SKM-1 (cell line): ENCODE data around the gene CEP112.
"Not testable (repeated sequence)": the region's sequence is repeated elsewhere in the genome, so short reads cannot be mapped to it uniquely, and the experiment has no call there.

Experiments used
- DNase-seq: peaks from one replicate; lab custom pipeline; 2025; ENCODE audit not compliant: unreplicated experiment; lab: John Stamatoyannopoulos, UW

The CEP112 gene

DNA sequence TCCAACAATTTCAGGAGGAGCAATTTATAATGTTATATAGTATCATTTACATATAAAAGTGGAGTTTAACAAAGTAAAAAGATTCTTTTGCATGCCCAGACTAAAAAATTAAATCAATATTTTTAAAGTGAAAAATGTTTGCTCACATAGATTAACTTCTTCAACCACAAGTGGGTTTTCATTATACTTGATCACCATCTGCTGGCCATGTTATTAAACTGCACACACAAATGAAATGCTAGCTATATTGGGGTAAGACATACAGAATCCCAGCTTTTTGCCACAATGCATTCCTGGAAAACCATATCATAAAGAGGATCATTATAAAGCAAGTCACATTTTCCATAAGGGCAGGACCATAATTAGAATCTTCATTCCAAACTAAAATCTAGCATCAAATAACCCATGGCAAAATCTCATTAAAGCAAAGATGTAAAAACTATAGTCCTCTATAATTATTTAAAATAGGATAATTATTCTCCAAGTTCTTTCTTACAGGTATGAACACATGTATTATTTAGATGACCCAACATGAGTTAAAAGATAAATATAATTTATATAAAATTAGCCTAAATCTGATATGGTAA, 26.3 kb downstream of the CEP112 start:
- peak; percentile 22 for DNase-seq

GRCh38 chr17:66155055-66155454, 36.9 kb downstream of the CEP112 start:
- not testable (repeated sequence) for DNase-seq

DNA sequence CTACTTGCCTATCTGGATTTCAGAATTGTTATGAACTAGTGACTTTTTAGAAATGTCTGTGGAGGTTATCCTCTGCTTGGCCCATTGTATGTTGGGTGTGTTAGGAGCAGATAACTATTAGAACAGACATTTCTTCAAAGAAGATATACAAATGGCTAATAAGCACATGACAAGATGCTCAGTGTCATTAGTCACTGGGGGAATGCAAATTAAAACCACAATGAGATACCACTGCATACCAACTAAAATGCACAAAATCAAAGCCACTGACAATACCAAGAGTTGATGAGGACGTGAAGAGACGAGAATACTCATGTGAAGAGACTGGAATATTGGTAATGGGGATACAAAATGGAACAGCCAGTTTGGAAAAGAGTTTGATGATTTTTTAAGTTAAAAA, 39.2 kb downstream of the CEP112 start:
- no peak for DNase-seq

- no peak for DNase-seq
Observed at GRCh38 chr17:66150708-66151107, 41.2 kb downstream of the CEP112 start.

- no peak for DNase-seq
Observed at GRCh38 chr17:66149562-66149961, 42.4 kb downstream of the CEP112 start.

GRCh38 chr17:66146394-66146793, 45.5 kb downstream of the CEP112 start:
- DNase-seq: no peak

GRCh38 chr17:66143657-66144282, 48.2 kb downstream of the CEP112 start:
- no peak for DNase-seq

DNA sequence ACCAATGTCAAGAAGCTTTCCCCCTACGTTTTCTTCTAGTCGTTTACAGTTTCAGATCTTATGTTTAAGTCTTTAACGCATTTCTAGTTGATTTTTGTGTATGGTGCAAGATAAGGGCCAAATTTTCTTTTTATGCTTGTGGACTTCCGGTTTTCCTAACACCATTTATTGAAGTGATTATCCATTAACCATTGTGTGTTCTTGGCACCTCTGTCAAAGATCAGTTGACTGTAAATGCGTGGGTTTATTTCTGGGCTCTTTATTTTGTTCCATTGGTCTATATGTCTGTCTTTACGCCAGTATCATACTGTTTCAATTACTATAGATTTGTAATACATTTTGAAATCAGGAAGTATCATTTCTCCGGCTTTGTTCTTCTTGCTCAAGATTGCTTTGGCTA, 49.5 kb downstream of the CEP112 start:
- no peak for DNase-seq

GRCh38 chr17:66138120-66138519, 53.8 kb downstream of the CEP112 start:
- no peak for DNase-seq

- DNase-seq: no peak
Observed at GRCh38 chr17:66135896-66136295, 56.0 kb downstream of the CEP112 start.

- DNase-seq: no peak
Observed at GRCh38 chr17:66135219-66135618, 56.7 kb downstream of the CEP112 start.

GRCh38 chr17:66129759-66130158, 62.2 kb downstream of the CEP112 start:
- no peak for DNase-seq

DNA sequence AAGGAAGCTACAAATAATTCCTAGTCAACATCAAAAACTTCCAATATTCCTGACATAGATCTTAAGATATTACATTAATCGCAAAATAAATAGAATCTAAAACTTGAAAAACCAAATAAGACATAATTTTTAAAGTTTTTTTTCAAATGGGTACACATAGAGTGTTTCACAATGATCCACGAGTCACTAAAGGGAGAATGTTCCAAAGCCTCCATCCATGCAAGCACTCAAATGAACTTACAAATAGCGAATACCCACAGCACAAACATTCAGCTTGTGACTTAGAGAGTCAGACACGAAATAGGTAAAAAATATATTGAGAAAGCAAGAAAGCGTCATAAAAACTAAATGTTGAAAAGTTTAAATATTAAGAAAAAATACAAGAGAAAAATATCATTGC, 65.7 kb downstream of the CEP112 start:
- no peak for DNase-seq

DNA sequence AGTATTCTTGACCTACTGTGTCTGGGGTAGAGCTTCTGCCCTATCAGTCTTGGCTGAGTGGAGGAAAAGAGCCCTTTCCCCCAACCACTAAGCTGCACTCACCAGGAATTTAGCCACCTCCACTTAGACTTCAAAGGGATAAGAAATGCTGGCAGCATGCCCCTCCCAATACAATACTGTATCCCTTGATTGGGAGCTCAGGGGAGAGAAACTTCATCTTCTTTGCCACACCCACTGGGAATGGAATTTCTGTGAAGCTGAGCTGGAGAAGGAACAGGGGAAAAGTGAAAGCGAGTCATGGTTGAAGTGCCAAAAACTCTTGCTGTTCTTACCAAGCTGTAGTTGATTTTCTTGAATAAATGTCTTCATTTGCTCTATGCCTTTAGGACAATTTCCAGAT, 68.8 kb downstream of the CEP112 start:
- no peak for DNase-seq

DNA sequence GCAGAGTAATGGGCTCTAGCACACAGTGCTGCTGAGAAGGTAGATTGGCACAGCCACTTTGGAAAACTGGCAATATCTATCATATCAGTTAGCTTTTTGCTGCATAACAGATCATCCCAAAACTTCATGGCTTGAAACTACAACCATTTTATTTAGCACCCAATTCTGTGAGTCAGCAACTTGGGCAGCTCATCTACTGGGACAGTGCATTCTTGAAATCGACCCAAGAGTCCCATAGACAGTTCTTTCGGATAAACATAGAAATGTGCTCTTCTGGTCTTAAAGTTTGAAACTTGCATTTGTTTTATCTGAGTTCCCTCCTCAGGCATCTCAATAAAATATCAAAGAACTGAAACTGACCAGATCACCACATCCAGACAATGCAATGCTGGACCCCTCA, 76.7 kb downstream of the CEP112 start:
- DNase-seq: no peak

GRCh38 chr17:66114609-66115008, 77.3 kb downstream of the CEP112 start:
- no peak for DNase-seq

DNA sequence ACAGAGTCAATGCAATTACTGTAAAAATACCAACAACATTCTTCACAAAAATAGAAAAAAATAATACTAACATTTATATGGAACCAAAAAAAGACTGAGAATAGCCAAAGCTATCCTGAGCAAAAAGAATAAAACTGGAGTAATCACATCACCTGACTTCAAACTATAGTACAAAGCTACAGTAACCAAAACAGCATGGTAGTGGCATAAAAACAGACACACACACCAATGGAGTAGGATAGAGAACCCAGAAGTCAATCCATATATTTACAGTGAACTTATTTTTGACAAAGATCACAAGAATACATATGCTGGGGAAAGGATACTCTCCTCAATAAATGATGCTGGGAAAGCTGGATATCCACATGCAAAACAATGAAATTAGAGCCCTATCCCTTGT, 84.2 kb downstream of the CEP112 start:
- DNase-seq: no peak

GRCh38 chr17:66098040-66098439, 93.9 kb downstream of the CEP112 start:
- no peak for DNase-seq

DNA sequence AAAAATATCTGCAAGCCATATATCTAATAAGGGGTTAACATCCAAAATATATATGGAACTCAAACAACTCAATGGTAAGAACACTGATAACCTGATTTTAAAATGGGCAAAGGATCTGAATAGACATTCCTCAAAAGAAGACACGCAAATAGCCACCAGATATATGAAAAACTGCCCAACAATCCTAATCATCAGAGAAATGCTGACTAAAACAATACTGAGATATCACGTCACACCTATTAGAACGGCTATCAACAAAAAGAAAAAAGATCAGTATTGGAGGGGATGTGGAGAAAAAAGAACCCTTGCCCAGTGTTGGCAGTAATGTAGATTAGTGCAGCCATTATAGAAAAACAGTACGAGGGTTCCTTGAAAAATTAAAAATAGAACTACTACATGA, 97.2 kb downstream of the CEP112 start:
- DNase-seq: no peak

- DNase-seq: no peak
Observed at GRCh38 chr17:66091445-66092080, 100.4 kb downstream of the CEP112 start.

DNA sequence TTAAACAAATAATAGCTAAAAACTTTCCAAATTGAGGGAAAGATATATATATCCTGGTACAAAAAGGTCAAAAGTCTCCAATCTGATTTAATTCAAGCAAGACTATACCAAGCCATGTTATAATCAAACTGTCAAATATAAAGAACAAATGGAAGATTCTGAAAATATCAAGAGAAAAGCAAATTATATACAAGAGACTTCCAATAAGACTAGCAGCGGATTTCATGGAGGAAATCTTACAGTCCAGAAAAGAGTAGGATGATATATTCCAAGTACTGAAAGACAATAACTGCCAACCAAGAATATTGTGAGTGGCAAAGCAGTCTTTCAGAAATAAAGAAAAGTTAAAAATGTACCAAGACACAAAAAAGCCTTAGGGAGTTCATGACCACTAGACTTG, 102.2 kb downstream of the CEP112 start:
- no peak for DNase-seq

- no peak for DNase-seq
Observed at GRCh38 chr17:66088173-66088572, 103.8 kb downstream of the CEP112 start.

DNA sequence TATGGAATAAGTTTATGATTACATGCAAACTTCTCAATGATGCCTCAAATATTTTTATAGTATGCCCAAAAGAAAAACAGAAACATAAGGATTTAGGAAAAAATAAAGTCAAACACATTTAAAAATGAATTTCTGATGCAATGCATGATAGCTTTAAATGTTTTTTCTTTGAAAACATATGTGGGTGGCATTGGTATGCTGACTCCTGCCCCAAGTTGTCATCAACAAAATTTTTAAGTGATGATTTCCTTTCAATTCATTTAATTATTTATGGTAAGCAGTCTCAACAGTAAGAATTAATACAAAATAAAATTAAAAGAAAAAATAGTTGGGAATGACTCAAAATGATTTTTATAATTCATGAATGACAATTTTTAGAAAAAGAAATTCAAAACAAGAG, 104.9 kb downstream of the CEP112 start:
- no peak for DNase-seq
